HepG2 (cell line): ENCODE measurements around the gene ST6GAL2.

Experiments
- GPBP1L1 ChIP-seq: sonication (generic); formaldehyde crosslinking; IDR thresholded peaks from 2 replicates; pipeline ENCODE4 v1.5.0; 2020; ENCODE audit warnings: mild to moderate bottlenecking, missing genetic modification reagents
- NFRKB ChIP-seq: fragments of 450-650 bp; IDR thresholded peaks from 2 replicates; pipeline ENCODE4 v1.6.1; 2017
- SMARCE1 ChIP-seq: fragments of 450-650 bp; IDR thresholded peaks from 2 replicates; pipeline ENCODE4 v1.6.1; 2017; ENCODE audit warnings: borderline replicate concordance
- ZNF724P ChIP-seq: sonication (generic); formaldehyde crosslinking; IDR thresholded peaks from 2 replicates; pipeline ENCODE4 v1.8.0; 2022; ENCODE audit warnings: missing genetic modification reagents, borderline replicate concordance

GRCh38 chr2:106782681-106783080, 103.3 kb downstream of the ST6GAL2 start:
- TF ChIP-seq GPBP1L1 (CRISPR knock-in tag) = no peak
- TF ChIP-seq ZNF724P (CRISPR knock-in tag) = no peak
- TF ChIP-seq NFRKB = no peak
- TF ChIP-seq SMARCE1 = no peak
